SK-N-SH (cell line): ENCODE results near the gene FMNL2.

Source experiments
- EP300 ChIP-seq, 2 experiments: IDR thresholded peaks; 2 replicates each; pipeline versions ENCODE4 v1.4.0 to v1.6.1; 2012; ENCODE audit warnings: borderline replicate concordance in 1 of 2, low read depth in 1 of 2, low read length in 1 of 2
- EZH2phosphoT487 ChIP-seq: fragments of 200-600 bp; sonication (generic); IDR thresholded peaks from 2 replicates; pipeline ENCODE4 v1.6.1; 2017; ENCODE audit warnings: low read depth, mixed run types, mild to moderate bottlenecking, antibody characterized with exemption, moderate library complexity, borderline replicate concordance
- GATA2 ChIP-seq: sonication (generic); formaldehyde crosslinking; IDR thresholded peaks from 2 replicates; pipeline ENCODE4 v1.5.0; 2020; ENCODE audit warnings: mild to moderate bottlenecking, missing genetic modification reagents
- NRF1 ChIP-seq: IDR thresholded peaks from 2 replicates; pipeline ENCODE4 v1.6.1; 2012; ENCODE audit warnings: low read depth, mild to moderate bottlenecking, low read length
- POLR2AphosphoS5 ChIP-seq: IDR thresholded peaks from 2 replicates; pipeline ENCODE4 v1.6.1; 2012; ENCODE audit warnings: low read depth, low read length
- TAF1 ChIP-seq: IDR thresholded peaks from 2 replicates; pipeline ENCODE4 v1.6.1; 2012; ENCODE audit warnings: low read depth, mild to moderate bottlenecking, low read length, moderate library complexity, borderline replicate concordance
- TEAD4 ChIP-seq: IDR thresholded peaks from 2 replicates; pipeline ENCODE4 v1.4.0; 2012; ENCODE audit warnings: mild to moderate bottlenecking, borderline replicate concordance; ENCODE audit not compliant: insufficient read depth
- TF ChIP-seq, protein P1 (sequence below): fragments of 200-600 bp; sonication (generic); IDR thresholded peaks from 2 replicates; pipeline ENCODE4 v1.6.1; 2017; ENCODE audit warnings: antibody characterized with exemption, mild to moderate bottlenecking, moderate library complexity

GRCh38 chr2:152455738-152456137 is 120.8 kb downstream of the FMNL2 start:
- TF ChIP-seq, protein P1, sequence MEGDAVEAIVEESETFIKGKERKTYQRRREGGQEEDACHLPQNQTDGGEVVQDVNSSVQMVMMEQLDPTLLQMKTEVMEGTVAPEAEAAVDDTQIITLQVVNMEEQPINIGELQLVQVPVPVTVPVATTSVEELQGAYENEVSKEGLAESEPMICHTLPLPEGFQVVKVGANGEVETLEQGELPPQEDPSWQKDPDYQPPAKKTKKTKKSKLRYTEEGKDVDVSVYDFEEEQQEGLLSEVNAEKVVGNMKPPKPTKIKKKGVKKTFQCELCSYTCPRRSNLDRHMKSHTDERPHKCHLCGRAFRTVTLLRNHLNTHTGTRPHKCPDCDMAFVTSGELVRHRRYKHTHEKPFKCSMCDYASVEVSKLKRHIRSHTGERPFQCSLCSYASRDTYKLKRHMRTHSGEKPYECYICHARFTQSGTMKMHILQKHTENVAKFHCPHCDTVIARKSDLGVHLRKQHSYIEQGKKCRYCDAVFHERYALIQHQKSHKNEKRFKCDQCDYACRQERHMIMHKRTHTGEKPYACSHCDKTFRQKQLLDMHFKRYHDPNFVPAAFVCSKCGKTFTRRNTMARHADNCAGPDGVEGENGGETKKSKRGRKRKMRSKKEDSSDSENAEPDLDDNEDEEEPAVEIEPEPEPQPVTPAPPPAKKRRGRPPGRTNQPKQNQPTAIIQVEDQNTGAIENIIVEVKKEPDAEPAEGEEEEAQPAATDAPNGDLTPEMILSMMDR, result no peak
- TF ChIP-seq TAF1 (no peak), TEAD4 (no peak), POLR2AphosphoS5 (no peak), EP300 (IDR thresholded peaks at IDR 0.05; ENCODE audit: borderline replicate concordance in 1 of 2, low read depth in 1 of 2, low read length in 1 of 2) (no peak), GATA2 (CRISPR knock-in tag) (no peak), EZH2phosphoT487 (no peak), NRF1 (no peak)
